ENCODE data around the gene GRID2. TPM values are rescaled to one million over a fixed set of nuclear protein-coding genes. Genes with fewer than 3 reads are reported as not detected.

GRID2 gene
- total and polyA plus RNA-seq, 8 donors, result 0.39 TPM; not detected in 7

- H3K4me3 ChIP-seq, result no peak overlapping the region
- no peak for FAIRE-seq
- no peaks in the 10 kb centered on the region for H3K36me3 ChIP-seq
- DNase-seq, result no peak
- intact Hi-C loops (cut with DNase I), result no loop called here
- H3K27ac ChIP-seq, result no peak overlapping the region
- TF ChIP-seq, protein P1, sequence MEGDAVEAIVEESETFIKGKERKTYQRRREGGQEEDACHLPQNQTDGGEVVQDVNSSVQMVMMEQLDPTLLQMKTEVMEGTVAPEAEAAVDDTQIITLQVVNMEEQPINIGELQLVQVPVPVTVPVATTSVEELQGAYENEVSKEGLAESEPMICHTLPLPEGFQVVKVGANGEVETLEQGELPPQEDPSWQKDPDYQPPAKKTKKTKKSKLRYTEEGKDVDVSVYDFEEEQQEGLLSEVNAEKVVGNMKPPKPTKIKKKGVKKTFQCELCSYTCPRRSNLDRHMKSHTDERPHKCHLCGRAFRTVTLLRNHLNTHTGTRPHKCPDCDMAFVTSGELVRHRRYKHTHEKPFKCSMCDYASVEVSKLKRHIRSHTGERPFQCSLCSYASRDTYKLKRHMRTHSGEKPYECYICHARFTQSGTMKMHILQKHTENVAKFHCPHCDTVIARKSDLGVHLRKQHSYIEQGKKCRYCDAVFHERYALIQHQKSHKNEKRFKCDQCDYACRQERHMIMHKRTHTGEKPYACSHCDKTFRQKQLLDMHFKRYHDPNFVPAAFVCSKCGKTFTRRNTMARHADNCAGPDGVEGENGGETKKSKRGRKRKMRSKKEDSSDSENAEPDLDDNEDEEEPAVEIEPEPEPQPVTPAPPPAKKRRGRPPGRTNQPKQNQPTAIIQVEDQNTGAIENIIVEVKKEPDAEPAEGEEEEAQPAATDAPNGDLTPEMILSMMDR (IDR thresholded peaks at IDR 0.05), result no peak
- H3K9me3 ChIP-seq, result no peaks in the 10 kb centered on the region
- ATAC-seq, result peak in 1 of 4 donors; percentile 27
- no peaks in the 10 kb centered on the region for H3K27me3 ChIP-seq
- WGBS, 2 donors, result 23 to 25% methylated on average over 1 of the region's 1 CpG
- no peaks in the 10 kb centered on the region for H3K4me1 ChIP-seq
These were observed 429.5 kb downstream of the GRID2 start for GRCh38 chr4:92733231-92733630.

- H3K9me3 ChIP-seq, result no peaks in the 10 kb centered on the region
- DNase-seq (no peak), ATAC-seq (no peak), FAIRE-seq (no peak)
- H3K27me3 ChIP-seq, result no peaks in the 10 kb centered on the region
- intact Hi-C loops (cut with DNase I), result no loop called here
- no peaks in the 10 kb centered on the region for H3K36me3 ChIP-seq
- TF ChIP-seq, protein P1 (IDR thresholded peaks at IDR 0.05), result no peak
- H3K4me1 ChIP-seq, result no peaks in the 10 kb centered on the region
- 85 to 93% methylated on average over 2 of the region's 2 CpGs for WGBS, 2 donors
- no peak overlapping the region for H3K27ac ChIP-seq
- H3K4me3 ChIP-seq, result no peak overlapping the region
These were observed 431.4 kb downstream of the GRID2 start for GRCh38 chr4:92735025-92735665.

DNA sequence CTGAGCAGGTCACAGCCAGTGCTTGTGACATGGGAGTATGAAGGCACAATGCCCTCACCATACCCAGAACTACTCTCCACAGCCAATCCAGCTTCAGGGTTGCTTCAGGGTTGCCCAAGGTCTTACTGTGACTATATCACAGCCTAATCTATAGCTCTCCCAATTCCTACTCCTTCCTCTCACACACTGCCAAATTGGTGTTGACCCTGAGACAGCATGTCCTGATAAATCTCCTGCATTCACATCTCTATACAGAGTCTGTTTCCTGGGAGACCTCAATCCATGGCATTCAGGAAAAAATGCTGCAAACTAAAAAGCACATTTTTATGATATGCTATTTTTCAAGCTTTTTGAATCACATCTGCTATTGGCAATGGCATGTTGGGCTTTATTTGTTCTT is 456.7 kb downstream of the GRID2 start:
- ATAC-seq (no peak), DNase-seq (no peak), FAIRE-seq (no peak)
- Histone ChIP-seq H3K36me3 (no peaks in the 10 kb centered on the region), H3K27ac (no peak overlapping the region), H3K27me3 (no peaks in the 10 kb centered on the region), H3K9me3 (no peaks in the 10 kb centered on the region), H3K4me3 (no peak overlapping the region), H3K4me1 (no peaks in the 10 kb centered on the region)
- TF ChIP-seq, protein P1 (IDR thresholded peaks at IDR 0.05), result no peak
- intact Hi-C loops (cut with DNase I), result no loop called here

DNA sequence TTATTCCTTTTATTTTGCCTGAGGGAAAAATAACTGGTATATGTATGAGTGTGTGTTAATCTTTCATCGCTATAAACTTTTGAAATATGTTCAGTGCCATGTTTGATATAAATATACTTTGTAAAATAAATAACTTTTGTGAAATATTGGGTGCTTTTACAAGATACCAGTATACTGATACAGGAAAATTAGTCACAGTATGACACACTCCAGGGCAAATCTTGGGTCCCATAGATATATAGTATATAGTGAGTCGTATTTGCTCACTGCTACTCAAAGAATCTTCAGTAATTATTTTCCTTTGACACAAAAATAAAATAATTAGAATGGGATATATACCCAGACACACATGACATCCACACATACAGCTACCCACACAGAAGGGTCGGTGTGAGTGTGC is 472.3 kb downstream of the GRID2 start:
- intact Hi-C loops (cut with DNase I), result no loop called here
- no peaks in the 10 kb centered on the region for H3K27me3 ChIP-seq
- no peaks in the 10 kb centered on the region for H3K36me3 ChIP-seq
- H3K9me3 ChIP-seq, result no peaks in the 10 kb centered on the region
- ATAC-seq, result no peak
- no peaks in the 10 kb centered on the region for H3K4me1 ChIP-seq
- DNase-seq, result no peak
- no peak overlapping the region for H3K4me3 ChIP-seq
- 72 to 80% methylated on average over 3 of the region's 3 CpGs for WGBS, 2 donors
- H3K27ac ChIP-seq, result no peak overlapping the region
- TF ChIP-seq, protein P1 (IDR thresholded peaks at IDR 0.05), result no peak
- FAIRE-seq, result no peak

DNA sequence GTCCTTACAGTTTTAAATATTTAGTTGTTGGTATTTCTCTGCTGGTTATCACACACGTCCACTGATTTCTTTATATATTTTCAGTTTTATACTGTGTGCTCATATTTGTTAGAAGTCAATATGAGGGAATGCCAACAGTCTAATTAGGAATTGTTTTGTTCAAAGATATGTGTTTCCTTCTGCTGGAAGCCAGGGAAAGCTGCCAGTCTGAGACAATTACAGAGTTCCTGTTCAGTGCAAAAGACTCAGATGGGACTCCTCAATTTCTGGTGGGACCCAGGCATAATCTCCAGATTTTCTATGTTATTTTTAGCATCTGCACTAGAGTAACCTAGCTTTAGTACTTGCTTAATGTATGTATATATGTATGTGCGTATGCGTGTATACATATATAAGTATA is 486.0 kb downstream of the GRID2 start:
- intact Hi-C loops (cut with DNase I), result no loop called here
- FAIRE-seq (no peak), ATAC-seq (no peak), DNase-seq (no peak)
- 70 to 76% methylated on average over 3 of the region's 3 CpGs for WGBS, 2 donors
- Histone ChIP-seq H3K9me3 (no peaks in the 10 kb centered on the region), H3K4me1 (no peaks in the 10 kb centered on the region), H3K27ac (no peak overlapping the region), H3K27me3 (no peaks in the 10 kb centered on the region), H3K4me3 (no peak overlapping the region), H3K36me3 (no peaks in the 10 kb centered on the region)
- TF ChIP-seq, protein P1 (IDR thresholded peaks at IDR 0.05), result no peak
